HG03460 (cell line): ENCODE data around the gene VSNL1.
"Not testable (repeated sequence)": the region's sequence is repeated elsewhere in the genome, so short reads cannot be mapped to it uniquely, and the experiment has no call there.

ENCODE experiments used
- ATAC-seq: cut with Tn5 transposase; IDR thresholded peaks from one replicate; pipeline ENCODE4 v1.9.1; 2021; ENCODE audit not compliant: unreplicated experiment

Gene VSNL1

GRCh38 chr2:17541531-17541950 is 1.0 kb downstream of the VSNL1 start:
- no peak for ATAC-seq

- ATAC-seq, result no peak
These were observed 2.0 kb downstream of the VSNL1 start for GRCh38 chr2:17542471-17542870.

- ATAC-seq, result no peak
These were observed 2.7 kb downstream of the VSNL1 start for GRCh38 chr2:17543131-17543660.

GRCh38 chr2:17543848-17544247 is 3.4 kb downstream of the VSNL1 start:
- ATAC-seq, result no peak

GRCh38 chr2:17544256-17544655 is 3.8 kb downstream of the VSNL1 start:
- no peak for ATAC-seq

- no peak for ATAC-seq
These were observed 5.5 kb downstream of the VSNL1 start for GRCh38 chr2:17545680-17546613.

GRCh38 chr2:17547237-17547636 is 6.7 kb downstream of the VSNL1 start:
- ATAC-seq, result no peak

- ATAC-seq, result no peak
These were observed 7.2 kb downstream of the VSNL1 start for GRCh38 chr2:17547737-17548136.

GRCh38 chr2:17550907-17551306 is 10.4 kb downstream of the VSNL1 start:
- no peak for ATAC-seq

GRCh38 chr2:17555150-17555549 is 14.7 kb downstream of the VSNL1 start:
- ATAC-seq, result no peak

GRCh38 chr2:17557596-17557995 is 17.1 kb downstream of the VSNL1 start:
- ATAC-seq, result no peak

- ATAC-seq, result no peak
These were observed 17.6 kb downstream of the VSNL1 start for GRCh38 chr2:17558053-17558452.

GRCh38 chr2:17558878-17559277 is 18.4 kb downstream of the VSNL1 start:
- no peak for ATAC-seq

- not testable (repeated sequence) for ATAC-seq
These were observed 25.2 kb downstream of the VSNL1 start for GRCh38 chr2:17565726-17566125.

GRCh38 chr2:17571681-17572080 is 31.2 kb downstream of the VSNL1 start:
- ATAC-seq, result no peak

GRCh38 chr2:17573085-17573803 is 32.7 kb downstream of the VSNL1 start:
- no peak for ATAC-seq

- ATAC-seq, result no peak
These were observed 33.3 kb downstream of the VSNL1 start for GRCh38 chr2:17573804-17574175.

- no peak for ATAC-seq
These were observed 34.0 kb downstream of the VSNL1 start for GRCh38 chr2:17574406-17575073.

GRCh38 chr2:17576802-17577201 is 36.3 kb downstream of the VSNL1 start:
- ATAC-seq, result no peak

GRCh38 chr2:17578466-17578928 is 38.0 kb downstream of the VSNL1 start:
- peak; percentile 55 for ATAC-seq

- no peak for ATAC-seq
These were observed 39.3 kb downstream of the VSNL1 start for GRCh38 chr2:17579605-17580318.
